K562 (cell line): ENCODE measurements around the gene ORMDL3. TPM values are rescaled to one million over a fixed set of nuclear protein-coding genes. Genes with fewer than 3 reads are reported as not detected.
A peak's percentile ranks its signal among the peaks of the same experiment; 100 is the strongest.

Source experiments
- ATAC-seq: fragments of 200-7000 bp; cut with Tn5 transposase; 3 replicates; pipeline ENCODE4 v1.9.1; 2020; ENCODE audit warnings: moderate library complexity
- BruUV-seq: library from RNA; stranded (reverse); fragments of 400-500 nt; replicated peaks from 2 replicates; lab custom pipeline; 2021; lab: Mats Ljungman, UMichigan
- CTCF ChIA-PET: fragments of 300-600 bp; formaldehyde crosslinking; extraction: SDS; loops from one replicate; lab custom pipeline; 2021; ENCODE audit warnings: low intra/inter-chr PET ratio; lab: Yijun Ruan, JAX
- POLR2A ChIA-PET: fragments of 300-600, 350-650 bp; sonication (Branson Sonifier 250); formaldehyde crosslinking; extraction: SDS; loops from one replicate; lab custom pipeline; 2021; ENCODE audit warnings: antibody characterized with exemption, inconsistent platforms; lab: Yijun Ruan, JAX
- DNase-seq, 4 experiments: peaks; one replicate each; pipeline versions ENCODE4 v3.0.0 to v3.0.0-alpha.2; 2011 to 2018; ENCODE audit warnings: low spot score in 3 of 4, mixed read lengths in 3 of 4; ENCODE audit errors: extremely low read depth in 1 of 4
- FAIRE-seq: peaks from 2 replicates; lab custom pipeline; 2011; peaks lifted over from hg19 to GRCh38; lab: Jason Lieb, UNC
- H2AFZ ChIP-seq: 2 replicates; pipeline ENCODE4 v1.6.0; 2011; ENCODE audit warnings: low read depth, low read length, control low read depth, inconsistent platforms
- H3K27ac ChIP-seq: fragments of 200-600 bp; 3 replicates; pipeline ENCODE4 v1.8.0; 2011; ENCODE audit warnings: low read depth, mild to moderate bottlenecking, control low read depth, inconsistent platforms, low read length, moderate library complexity, mixed read lengths; ENCODE audit errors: extremely low read depth
- H3K27me3 ChIP-seq, 2 experiments: fragments of 300-600 bp in 1 of 2; 2 replicates in 1 of 2; 3 replicates in 1 of 2; pipeline versions ENCODE4 v1.6.0 to v1.8.0; 2011; ENCODE audit warnings: inconsistent platforms in 2 of 2, low read length in 2 of 2, mild to moderate bottlenecking in 1 of 2, mixed read lengths in 1 of 2, moderate library complexity in 1 of 2; ENCODE audit not compliant: control insufficient read depth in 2 of 2, insufficient read depth in 2 of 2
- H3K36me3 ChIP-seq: fragments of 300-600 bp; 3 replicates; pipeline ENCODE4 v1.8.0; 2011; ENCODE audit warnings: mild to moderate bottlenecking, low read length, inconsistent platforms; ENCODE audit not compliant: control insufficient read depth, insufficient read depth
- H3K4me1 ChIP-seq, 2 experiments: fragments of 200-600 bp in 1 of 2; replicated peaks in 1 of 2; 2 replicates in 1 of 2; 3 replicates in 1 of 2; pipeline versions ENCODE4 v1.5.1 to v1.8.0; 2011; ENCODE audit warnings: inconsistent platforms in 2 of 2, low read length in 2 of 2, mild to moderate bottlenecking in 1 of 2, mixed read lengths in 1 of 2, moderate library complexity in 1 of 2; ENCODE audit not compliant: control insufficient read depth in 2 of 2, insufficient read depth in 2 of 2
- H3K4me2 ChIP-seq: 2 replicates; pipeline ENCODE4 v1.6.1; 2011; ENCODE audit warnings: low read length, control low read depth, inconsistent platforms, mixed read lengths; ENCODE audit not compliant: insufficient read depth
- H3K4me3 ChIP-seq: fragments of 200-600 bp; sonication (generic), shearing (Covaris generic); 2 replicates; pipeline ENCODE4 v1.5.1; 2016; ENCODE audit warnings: control low read depth, inconsistent platforms
- H3K79me2 ChIP-seq: fragments of 200-600 bp; 3 replicates; pipeline ENCODE4 v1.8.0; 2011; ENCODE audit warnings: low read length, inconsistent platforms; ENCODE audit not compliant: control insufficient read depth, insufficient read depth
- H3K9ac ChIP-seq, 2 experiments: 2 replicates each; pipeline versions ENCODE4 v1.6.0 to v1.6.1; 2011; ENCODE audit warnings: low read depth in 2 of 2, low read length in 2 of 2, control low read depth in 1 of 2, inconsistent platforms in 1 of 2, mild to moderate bottlenecking in 1 of 2, mixed read lengths in 1 of 2; ENCODE audit not compliant: insufficient read depth in 1 of 2
- H3K9me1 ChIP-seq: one replicate; pipeline ENCODE4 v1.6.0; 2011; ENCODE audit warnings: inconsistent platforms, mild to moderate bottlenecking, low read length, moderate library complexity; ENCODE audit not compliant: control insufficient read depth, insufficient read depth
- H3K9me3 ChIP-seq: replicated peaks from 2 replicates; pipeline ENCODE4 v1.5.1; 2011; ENCODE audit warnings: low read depth, low read length, inconsistent platforms; ENCODE audit not compliant: control insufficient read depth, insufficient read depth
- H4K20me1 ChIP-seq: replicated peaks from 2 replicates; pipeline ENCODE4 v1.6.1; 2011; ENCODE audit warnings: low read length, inconsistent platforms, mixed read lengths; ENCODE audit not compliant: control insufficient read depth, insufficient read depth
- BDP1 ChIP-seq: IDR thresholded peaks from 3 replicates; pipeline ENCODE4 v1.6.1; 2011; ENCODE audit not compliant: insufficient read length, insufficient read depth
- CTBP1 ChIP-seq: fragments of 450-650 bp; IDR thresholded peaks from 2 replicates; pipeline ENCODE4 v1.6.1; 2016; ENCODE audit warnings: borderline replicate concordance
- CTCF ChIP-seq, 3 experiments: IDR thresholded peaks in 2 of 3; conservative IDR thresholded peaks in 1 of 3; 2 replicates each; pipeline ENCODE4 v1.5.1; 2011 to 2012; ENCODE audit warnings: low read length in 3 of 3, mild to moderate bottlenecking in 3 of 3, control low read depth in 2 of 3, improper control_type of control experiment in 1 of 3, inconsistent platforms in 1 of 3, low read depth in 1 of 3, mixed read lengths in 1 of 3, moderate library complexity in 1 of 3; ENCODE audit not compliant: insufficient read depth in 2 of 3
- CTCFL ChIP-seq: IDR thresholded peaks from 2 replicates; pipeline ENCODE4 v1.6.1; 2011; ENCODE audit warnings: borderline replicate concordance, low read depth, mild to moderate bottlenecking, moderate library complexity, low read length; ENCODE audit not compliant: insufficient read depth, poor library complexity, severe bottlenecking
- DLX4 ChIP-seq: fragments of 250-450 bp; sonication (Bioruptor Pico); IDR thresholded peaks from 2 replicates; pipeline ENCODE4 v1.6.1; 2021; ENCODE audit warnings: mild to moderate bottlenecking
- NELFE ChIP-seq: IDR thresholded peaks from 2 replicates; pipeline ENCODE4 v1.6.1; 2011; ENCODE audit warnings: mild to moderate bottlenecking; ENCODE audit not compliant: insufficient read depth, insufficient read length
- RCOR1 ChIP-seq, 2 experiments: IDR thresholded peaks; 2 replicates each; pipeline ENCODE4 v1.6.1; 2012; ENCODE audit warnings: low read depth in 2 of 2, low read length in 2 of 2, borderline replicate concordance in 1 of 2, improper control_type of control experiment in 1 of 2
- SMC3 ChIP-seq: conservative IDR thresholded peaks from 2 replicates; pipeline ENCODE4 v1.6.1; 2011; ENCODE audit warnings: low read depth, low read length, improper control_type of control experiment; ENCODE audit not compliant: insufficient read depth
- TAF15 ChIP-seq: fragments of 200-400 bp; formaldehyde crosslinking; IDR thresholded peaks from 2 replicates; pipeline ENCODE4 v1.6.1; 2017; ENCODE audit warnings: mild to moderate bottlenecking, low read depth, low read length, moderate library complexity
- ZBTB49 ChIP-seq: sonication (generic); formaldehyde crosslinking; IDR thresholded peaks from 2 replicates; pipeline ENCODE4 v1.8.0; 2022; ENCODE audit warnings: missing genetic modification reagents, mild to moderate bottlenecking, borderline replicate concordance
- ZFP30 ChIP-seq: fragments of 250-450 bp; sonication (Bioruptor Pico); IDR thresholded peaks from 2 replicates; pipeline ENCODE4 v1.8.0; 2022; ENCODE audit warnings: moderate library complexity, mild to moderate bottlenecking, inconsistent platforms, borderline replicate concordance
- ZNF449 ChIP-seq: fragments of 250-450 bp; sonication (Bioruptor Pico); IDR thresholded peaks from 2 replicates; pipeline ENCODE4 v1.8.0; 2022; ENCODE audit warnings: moderate library complexity, mild to moderate bottlenecking, inconsistent platforms
- WGBS: fragments of 100-300 bp; shearing (Covaris generic); methylation state at CpG from one replicate; pipeline ENCODE4 v1.1.6; 2016; ENCODE audit warnings: low coverage, mixed read lengths; ENCODE audit not compliant: insufficient coverage; ENCODE audit errors: missing lambda C conversion rate; 5-methylcytosine and 5-hydroxymethylcytosine counted together
- in situ Hi-C: fragments of 300-500 bp; cut with MboI; formaldehyde crosslinking; loops from 4 replicates; pipeline ENCODE4 v1.15.0; 2018; ENCODE audit warnings: inconsistent platforms, mixed read lengths
- intact Hi-C: fragments of 100-400 bp; cut with micrococcal nuclease; formaldehyde crosslinking; loops from 2 replicates; pipeline ENCODE4 v1.14.2; 2022
- polyA plus RNA-seq, 8 experiments: library from polyadenylated mRNA; depleted of rRNA in 4 of 8; stranded (reverse) in 5 of 8; unstranded in 3 of 8; fragments of >200 nt; fragmentation: Nextera tagmentation in 2 of 8; fragmentation: Illumina TruSeq in 1 of 8; extraction: Ambion mirVana in 2 of 8; extraction: Trizol in 1 of 8; gene quantifications; 2 replicates each; pipeline versions ENCODE4 v1.2.1 to v1.2.3, GENCODE V29; 2011 to 2014; ENCODE audit warnings: inconsistent platforms in 1 of 8, missing spikeins in 1 of 8
- total RNA-seq, 7 experiments: library from RNA; depleted of rRNA in 6 of 7; stranded (reverse); fragments of >200 nt in 6 of 7; fragmentation: Illumina TruSeq in 2 of 7; extraction: Trizol in 2 of 7; gene quantifications; 2 replicates each; pipeline versions ENCODE4 v1.2.1 to v1.2.3, GENCODE V29; 2011 to 2021; ENCODE audit warnings: low replicate concordance in 1 of 7

ORMDL3 gene
- total and polyA plus RNA-seq, 9 of the 15 experiments (the other 6 are each of a cell fraction or from before 2014, with no cell fraction given), result 2.7 to 57.4 (median 27.1) TPM

GRCh38 chr17:39916918-39917317 lies 10.5 kb downstream of the ORMDL3 start:
- FAIRE-seq (peak; percentile 60), ATAC-seq (peak; percentile 77), DNase-seq (peak; percentile 42 to 53 (median 48))
- H3K79me2 ChIP-seq, result no peaks in the 10 kb centered on the region
- in situ Hi-C loops (no loop called here), intact Hi-C loops (loop anchor here (1.0 kb wide), 1 partner anchor 63 kb away; the partner anchor contains the start of gene PSMD3)
- peaks cover 4% of the 10 kb centered on the region for H3K9me1 ChIP-seq
- H2AFZ ChIP-seq, result no peak overlapping the region
- H3K4me2 ChIP-seq, result no peak overlapping the region
- H3K9ac ChIP-seq, result no peak overlapping the region
- ChIA-PET CTCF (interaction anchor here (0.6 kb wide), 1 partner anchor 57 kb away, joined by 3 read pairs; no protein-coding TSS in a partner anchor), POLR2A (interaction anchor here (1.9 kb wide), 1 partner anchor 10 kb away, joined by 8 read pairs; no protein-coding TSS in a partner anchor)
- H3K4me3 ChIP-seq, result no peak overlapping the region
- H3K9me3 ChIP-seq, result no peaks in the 10 kb centered on the region
- BruUV-seq, result no TSS peak
- H3K36me3 ChIP-seq, result peaks cover 20% of the 10 kb centered on the region; the same call in 1 of the 3 replicates
- no peaks in the 10 kb centered on the region for H3K27me3 ChIP-seq
- 49% methylated on average over 7 of the region's 7 CpGs for WGBS
- no peaks in the 10 kb centered on the region for H4K20me1 ChIP-seq
- H3K4me1 ChIP-seq, result peaks cover 8 to 15% of the 10 kb centered on the region in 2 experiments; a peak in 4 of 5 replicates
- no peak overlapping the region for H3K27ac ChIP-seq
- no peak for TF ChIP-seq CTCFL
- no peak for TF ChIP-seq ZBTB49 (CRISPR knock-in tag)
- TF ChIP-seq BDP1, result no peak
- no peak for TF ChIP-seq DLX4
- TF ChIP-seq NELFE, result no peak
- 0 out of 2 replicates have a peak, but pooled peaks have one; percentile 17 for TF ChIP-seq CTBP1
- TF ChIP-seq TAF15, result no peak
- no peak for TF ChIP-seq ZNF449 (CRISPR knock-in tag)
- peak; percentile 39; the same call in 1 of the 2 replicates for TF ChIP-seq SMC3
- no peak for TF ChIP-seq ZFP30
- TF ChIP-seq RCOR1 (IDR thresholded peaks at IDR 0.05; ENCODE audit: borderline replicate concordance in 1 of 2, low read depth in 2 of 2, low read length in 2 of 2), result 0 out of 4 replicates have a peak, but pooled peaks of 1 of the 2 experiments have one; percentile 26
- peak; percentile 38 to 57 (median 45); a peak in 5 of 6 replicates for TF ChIP-seq CTCF (IDR thresholded peaks at IDR 0.05 in 2 of 3, conservative IDR thresholded peaks at IDR 0.05 in 1 of 3; ENCODE audit: insufficient read depth in 2 of 3, low read depth in 1 of 3, low read length in 3 of 3)
